Prostate gland (tissue), 2 donors: ENCODE measurements around the gene ARSJ.

Source experiments
- POLR2A ChIP-seq: fragments of 450-650 bp; IDR thresholded peaks from one replicate; pipeline ENCODE4 v1.6.1; 2016; ENCODE audit warnings: antibody characterized with exemption, mild to moderate bottlenecking
- TF ChIP-seq, protein P1 (sequence below), 4 experiments: fragments of 200-600 bp in 2 of 4; fragments of 450-650 bp in 2 of 4; sonication (generic) in 2 of 4; IDR thresholded peaks; 1 replicate in 3 of 4; 2 replicates in 1 of 4; pipeline ENCODE4 v1.5.1; 2016 to 2019; ENCODE audit warnings: antibody characterized with exemption in 4 of 4, mild to moderate bottlenecking in 2 of 4, moderate library complexity in 2 of 4

GRCh38 chr4:113907559-113907958, 71.9 kb downstream of the ARSJ start:
- no peak for TF ChIP-seq POLR2A
- TF ChIP-seq, protein P1, sequence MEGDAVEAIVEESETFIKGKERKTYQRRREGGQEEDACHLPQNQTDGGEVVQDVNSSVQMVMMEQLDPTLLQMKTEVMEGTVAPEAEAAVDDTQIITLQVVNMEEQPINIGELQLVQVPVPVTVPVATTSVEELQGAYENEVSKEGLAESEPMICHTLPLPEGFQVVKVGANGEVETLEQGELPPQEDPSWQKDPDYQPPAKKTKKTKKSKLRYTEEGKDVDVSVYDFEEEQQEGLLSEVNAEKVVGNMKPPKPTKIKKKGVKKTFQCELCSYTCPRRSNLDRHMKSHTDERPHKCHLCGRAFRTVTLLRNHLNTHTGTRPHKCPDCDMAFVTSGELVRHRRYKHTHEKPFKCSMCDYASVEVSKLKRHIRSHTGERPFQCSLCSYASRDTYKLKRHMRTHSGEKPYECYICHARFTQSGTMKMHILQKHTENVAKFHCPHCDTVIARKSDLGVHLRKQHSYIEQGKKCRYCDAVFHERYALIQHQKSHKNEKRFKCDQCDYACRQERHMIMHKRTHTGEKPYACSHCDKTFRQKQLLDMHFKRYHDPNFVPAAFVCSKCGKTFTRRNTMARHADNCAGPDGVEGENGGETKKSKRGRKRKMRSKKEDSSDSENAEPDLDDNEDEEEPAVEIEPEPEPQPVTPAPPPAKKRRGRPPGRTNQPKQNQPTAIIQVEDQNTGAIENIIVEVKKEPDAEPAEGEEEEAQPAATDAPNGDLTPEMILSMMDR (IDR thresholded peaks at IDR 0.05), result no peak
